GM21737 (cell line): ENCODE data around the gene SLC45A3.
"Not testable (repeated sequence)": the region's sequence is repeated elsewhere in the genome, so short reads cannot be mapped to it uniquely, and the experiment has no call there.

Experiments
- ATAC-seq: cut with Tn5 transposase; IDR thresholded peaks from one replicate; pipeline ENCODE4 v1.9.1; 2021; ENCODE audit warnings: mild to moderate bottlenecking, moderate library complexity; ENCODE audit not compliant: unreplicated experiment

The SLC45A3 gene

GRCh38 chr1:205637854-205638468, 42.3 kb downstream of the SLC45A3 start:
- ATAC-seq = no peak

- ATAC-seq = no peak
Measured at GRCh38 chr1:205636732-205637131, 43.6 kb downstream of the SLC45A3 start.

- ATAC-seq = not testable (repeated sequence)
Measured at GRCh38 chr1:205636138-205636530, 44.2 kb downstream of the SLC45A3 start.

- ATAC-seq = no peak
Measured at GRCh38 chr1:205633421-205633976, 46.8 kb downstream of the SLC45A3 start.

- no peak for ATAC-seq
Measured at GRCh38 chr1:205632669-205633169, 47.6 kb downstream of the SLC45A3 start.

GRCh38 chr1:205631768-205632668, 48.3 kb downstream of the SLC45A3 start, which contains the start of gene ELK4:
ELK4 (minus strand) TSS chr1:205632011; CDS start chr1:205623882, 8,129 bp downstream.
- peak; percentile 77 for ATAC-seq

GRCh38 chr1:205631010-205631767, 49.1 kb downstream of the SLC45A3 start:
- peak; percentile 60 for ATAC-seq

- no peak for ATAC-seq
Measured at GRCh38 chr1:205630651-205631009, 49.7 kb downstream of the SLC45A3 start.

- ATAC-seq = no peak
Measured at GRCh38 chr1:205630241-205630640, 50.1 kb downstream of the SLC45A3 start.

GRCh38 chr1:205629751-205630150, 50.6 kb downstream of the SLC45A3 start:
- ATAC-seq = no peak

GRCh38 chr1:205627956-205628355, 52.4 kb downstream of the SLC45A3 start:
- no peak for ATAC-seq

- ATAC-seq = no peak
Measured at GRCh38 chr1:205626216-205626615, 54.1 kb downstream of the SLC45A3 start.

GRCh38 chr1:205623646-205624045, 56.7 kb downstream of the SLC45A3 start:
- ATAC-seq = no peak

GRCh38 chr1:205620269-205620668, 60.0 kb downstream of the SLC45A3 start:
- no peak for ATAC-seq

- ATAC-seq = no peak
Measured at GRCh38 chr1:205619376-205619775, 60.9 kb downstream of the SLC45A3 start.

GRCh38 chr1:205616563-205617293, 63.6 kb downstream of the SLC45A3 start:
- peak; percentile 69 for ATAC-seq

GRCh38 chr1:205615789-205616188, 64.5 kb downstream of the SLC45A3 start:
- no peak for ATAC-seq

GRCh38 chr1:205613854-205614412, 66.4 kb downstream of the SLC45A3 start:
- ATAC-seq = no peak

- no peak for ATAC-seq
Measured at GRCh38 chr1:205612556-205612955, 67.8 kb downstream of the SLC45A3 start.

GRCh38 chr1:205612104-205612503, 68.2 kb downstream of the SLC45A3 start:
- no peak for ATAC-seq
